ENCODE measurements around the gene SLC7A6.

Gene SLC7A6

DNA sequence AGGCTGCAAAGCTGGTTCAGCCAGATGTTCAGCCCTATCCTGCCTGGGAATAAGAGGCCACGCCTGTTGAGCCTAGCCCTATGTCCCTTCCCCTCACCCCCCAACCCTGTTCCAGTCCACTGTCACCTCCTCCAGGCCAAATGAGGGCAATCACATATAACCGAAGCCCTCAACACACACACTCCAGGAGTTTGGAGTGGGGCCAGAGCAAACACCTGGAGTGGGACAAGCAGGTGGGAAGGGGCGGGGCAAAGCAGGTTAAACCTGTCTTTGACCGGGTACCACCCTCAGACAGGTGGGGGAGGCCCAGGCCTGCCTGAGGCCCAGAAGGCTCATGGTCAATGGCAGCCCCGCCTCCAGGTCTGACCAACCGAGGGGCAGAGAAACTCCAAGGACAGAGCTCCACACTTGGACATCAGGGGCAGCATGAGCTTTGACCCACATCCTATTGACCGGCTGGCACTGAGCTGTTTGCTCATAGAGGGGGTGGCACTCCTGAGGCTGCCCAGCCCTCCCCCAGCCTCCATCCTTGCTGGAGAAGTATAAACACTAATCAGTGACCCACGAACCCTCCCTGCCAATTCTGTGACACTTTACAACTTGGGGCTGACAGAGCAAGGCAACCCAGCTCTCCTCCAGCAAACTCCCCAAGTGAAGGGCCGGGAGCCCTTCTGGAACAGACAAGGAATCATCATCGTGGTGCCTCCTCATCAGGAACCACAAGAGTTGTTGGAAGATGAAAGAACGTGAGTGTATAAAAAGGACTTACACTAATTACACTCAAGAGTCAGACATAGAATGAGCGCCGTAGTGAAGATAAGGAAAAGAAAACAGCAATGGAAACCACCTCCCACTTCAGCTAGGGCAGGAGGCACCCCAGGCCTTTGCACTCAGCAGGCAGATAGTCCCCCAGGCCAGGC, 29.9 kb upstream of the SLC7A6 start:
- no peak overlapping the region for H3K4me3 ChIP-seq (ENCODE audit: low read depth, low read length)
- no peak for DNase-seq (ENCODE audit: low read depth)
- TF ChIP-seq CTCF (conservative IDR thresholded peaks at IDR 0.05; ENCODE audit: low read depth, low read length) = peak; percentile 11

DNA sequence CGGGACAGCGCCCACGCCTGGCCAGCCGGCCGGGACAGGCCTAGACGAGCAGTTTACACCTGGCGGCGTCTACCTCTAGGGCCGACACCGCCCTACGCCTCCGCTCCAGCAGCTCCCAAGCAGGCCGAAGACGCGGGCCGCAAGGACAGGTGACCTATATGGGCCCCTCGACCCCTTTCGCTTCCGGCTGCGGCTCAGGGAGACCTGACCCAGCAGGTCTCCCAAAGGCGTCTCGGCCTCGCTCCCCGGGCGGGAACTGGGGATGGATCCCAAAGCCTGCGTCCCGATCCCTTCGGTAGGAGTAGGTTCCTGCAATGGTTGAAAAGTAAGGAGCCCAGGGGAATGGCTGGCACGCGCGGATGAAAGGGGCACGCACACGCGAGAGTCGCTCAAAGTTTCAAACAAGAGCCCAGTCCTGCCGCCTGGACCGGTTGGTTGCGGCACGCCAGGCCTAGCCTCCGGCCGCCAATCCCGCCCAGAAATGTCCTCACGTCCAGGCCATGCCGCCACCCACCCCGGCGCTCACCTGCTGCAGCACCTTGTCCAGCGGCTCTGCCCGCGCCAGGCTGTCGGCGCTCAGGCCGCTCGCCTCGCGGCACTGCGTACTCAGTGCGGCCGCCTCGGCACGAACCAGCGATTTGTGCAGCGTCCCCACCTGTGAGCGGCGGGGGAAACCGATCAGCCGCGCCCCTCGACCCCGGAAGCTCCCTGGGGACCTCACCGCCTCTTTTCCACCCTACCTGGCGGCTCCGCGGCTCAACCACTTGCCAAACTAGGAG, 29.0 kb upstream of the SLC7A6 start:
- peak overlapping the region; percentile 28 for H3K4me3 ChIP-seq (ENCODE audit: low read depth, low read length)
- no peak for TF ChIP-seq CTCF (conservative IDR thresholded peaks at IDR 0.05; ENCODE audit: low read depth, low read length)
- DNase-seq (ENCODE audit: low read depth) = no peak

DNA sequence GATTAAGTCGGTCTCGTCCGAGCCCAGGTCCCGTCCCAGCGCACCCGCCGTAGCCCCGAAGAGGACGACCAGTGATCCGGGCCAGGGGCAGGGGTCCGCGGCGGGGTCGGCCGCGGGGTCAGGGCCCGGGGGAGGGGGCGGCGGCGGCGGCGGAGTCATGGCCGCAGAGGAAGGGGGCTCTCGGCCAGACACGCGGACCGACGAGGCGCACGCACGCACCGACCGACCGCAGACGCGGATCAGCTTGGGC, 28.5 kb upstream of the SLC7A6 start, which contains the start of gene ESRP2:
Gene ESRP2 (minus strand): TSS at position 241 of the 250 bp plus-strand sequence. CDS start 82 bp downstream, at position 159.
- peak within 1 kb of the TSS; percentile 70 for H3K4me3 ChIP-seq (ENCODE audit: low read depth, low read length)
- DNase-seq (ENCODE audit: low read depth) = no peak
- no peak for TF ChIP-seq CTCF (conservative IDR thresholded peaks at IDR 0.05; ENCODE audit: low read depth, low read length)

- peak overlapping the region; percentile 70 for H3K4me3 ChIP-seq (ENCODE audit: low read depth, low read length)
- DNase-seq (ENCODE audit: low read depth) = no peak
- TF ChIP-seq CTCF (conservative IDR thresholded peaks at IDR 0.05; ENCODE audit: low read depth, low read length) = no peak
These were observed 28.0 kb upstream of the SLC7A6 start for GRCh38 chr16:68236137-68236825.

GRCh38 chr16:68236826-68237242, 27.5 kb upstream of the SLC7A6 start:
- TF ChIP-seq CTCF (conservative IDR thresholded peaks at IDR 0.05; ENCODE audit: low read depth, low read length) = no peak
- peak overlapping the region; percentile 70 for H3K4me3 ChIP-seq (ENCODE audit: low read depth, low read length)
- no peak for DNase-seq (ENCODE audit: low read depth)

GRCh38 chr16:68237243-68238028, 26.9 kb upstream of the SLC7A6 start:
- no peak for TF ChIP-seq CTCF (conservative IDR thresholded peaks at IDR 0.05; ENCODE audit: low read depth, low read length)
- peak; percentile 98 for DNase-seq (ENCODE audit: low read depth)
- peak overlapping the region; percentile 70 for H3K4me3 ChIP-seq (ENCODE audit: low read depth, low read length)

All from choroid plexus epithelial cell (primary cell).